Upper lobe of left lung (tissue), 4 donors: ENCODE data around the gene KCNH1.

Source experiments
- EP300 ChIP-seq, 4 donors: sonication (generic); formaldehyde crosslinking; IDR thresholded peaks; one replicate each; pipeline ENCODE4 v1.5.1; 2017; ENCODE audit warnings: antibody characterized with exemption in 4 of 4, control low read depth in 2 of 4
- POLR2A ChIP-seq, 4 donors: fragments of 450-650 bp; IDR thresholded peaks; one replicate each; pipeline ENCODE4 v1.5.1; 2016 to 2017; ENCODE audit warnings: antibody characterized with exemption in 4 of 4, mild to moderate bottlenecking in 2 of 4
- POLR2AphosphoS5 ChIP-seq, 2 donors: sonication (generic); formaldehyde crosslinking; IDR thresholded peaks; one replicate each; pipeline ENCODE4 v1.5.1; 2017; ENCODE audit warnings: antibody characterized with exemption in 2 of 2
- TF ChIP-seq, protein P1 (sequence below), 6 experiments: fragments of 450-650 bp in 4 of 6; fragments of 200-600 bp in 2 of 6; sonication (generic) in 2 of 6; IDR thresholded peaks; one replicate each; pipeline ENCODE4 v1.5.1; 2016 to 2019; ENCODE audit warnings: antibody characterized with exemption in 6 of 6

DNA sequence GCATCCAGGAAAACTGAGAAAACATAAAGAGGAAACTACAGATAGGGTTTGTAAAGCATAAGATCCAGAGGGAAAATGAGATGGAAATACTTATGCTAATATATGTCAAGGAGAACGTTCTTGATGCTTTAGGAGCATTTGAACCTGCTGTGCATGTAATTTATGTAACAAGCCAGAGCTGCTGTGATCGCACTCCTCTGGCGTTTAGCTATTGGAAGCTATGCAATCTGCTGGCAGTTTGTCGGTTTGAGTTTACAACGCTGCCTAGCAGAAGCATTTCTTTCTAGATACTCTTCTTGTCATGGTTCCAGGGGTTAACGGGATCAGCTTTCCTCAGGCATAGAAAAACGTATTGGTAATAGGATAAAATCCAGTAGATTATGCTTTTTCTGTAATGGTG is 182.7 kb downstream of the KCNH1 start:
- TF ChIP-seq, protein P1, sequence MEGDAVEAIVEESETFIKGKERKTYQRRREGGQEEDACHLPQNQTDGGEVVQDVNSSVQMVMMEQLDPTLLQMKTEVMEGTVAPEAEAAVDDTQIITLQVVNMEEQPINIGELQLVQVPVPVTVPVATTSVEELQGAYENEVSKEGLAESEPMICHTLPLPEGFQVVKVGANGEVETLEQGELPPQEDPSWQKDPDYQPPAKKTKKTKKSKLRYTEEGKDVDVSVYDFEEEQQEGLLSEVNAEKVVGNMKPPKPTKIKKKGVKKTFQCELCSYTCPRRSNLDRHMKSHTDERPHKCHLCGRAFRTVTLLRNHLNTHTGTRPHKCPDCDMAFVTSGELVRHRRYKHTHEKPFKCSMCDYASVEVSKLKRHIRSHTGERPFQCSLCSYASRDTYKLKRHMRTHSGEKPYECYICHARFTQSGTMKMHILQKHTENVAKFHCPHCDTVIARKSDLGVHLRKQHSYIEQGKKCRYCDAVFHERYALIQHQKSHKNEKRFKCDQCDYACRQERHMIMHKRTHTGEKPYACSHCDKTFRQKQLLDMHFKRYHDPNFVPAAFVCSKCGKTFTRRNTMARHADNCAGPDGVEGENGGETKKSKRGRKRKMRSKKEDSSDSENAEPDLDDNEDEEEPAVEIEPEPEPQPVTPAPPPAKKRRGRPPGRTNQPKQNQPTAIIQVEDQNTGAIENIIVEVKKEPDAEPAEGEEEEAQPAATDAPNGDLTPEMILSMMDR (IDR thresholded peaks at IDR 0.05), result no peak
- TF ChIP-seq POLR2A (IDR thresholded peaks at IDR 0.05) (no peak), EP300 (IDR thresholded peaks at IDR 0.05) (no peak), POLR2AphosphoS5 (IDR thresholded peaks at IDR 0.05) (no peak)
